SK-N-SH (cell line): ENCODE measurements around the gene ASS1. TPM values are rescaled to one million over a fixed set of nuclear protein-coding genes. Genes with fewer than 3 reads are reported as not detected.

Experiments used
- CTCF ChIA-PET: fragments of 300-600, 350-600 bp; formaldehyde crosslinking; extraction: SDS; loops from one replicate; lab custom pipeline; 2021; lab: Yijun Ruan, JAX
- POLR2A ChIA-PET: fragments of 350-600 bp; sonication (Branson Sonifier 250); formaldehyde crosslinking; extraction: SDS; loops from one replicate; lab custom pipeline; 2020; ENCODE audit warnings: antibody characterized with exemption, inconsistent platforms; lab: Yijun Ruan, JAX
- DNase-seq: peaks from one replicate; pipeline ENCODE4 v3.0.0; 2012
- H2AFZ ChIP-seq: fragments of 200-600 bp; sonication (generic); 2 replicates; pipeline ENCODE4 v1.8.1; 2016; ENCODE audit warnings: antibody characterized with exemption, mild to moderate bottlenecking, low read depth
- H3F3A ChIP-seq: fragments of 200-600 bp; sonication (generic); replicated peaks from 2 replicates; pipeline ENCODE3; 2016; ENCODE audit warnings: antibody characterized with exemption, mild to moderate bottlenecking; ENCODE audit not compliant: insufficient read depth
- H3K27ac ChIP-seq, 2 experiments: fragments of 200-500 bp in 1 of 2; fragments of 200-600 bp in 1 of 2; sonication (Bioruptor generic) in 1 of 2; sonication (generic), shearing (Covaris generic) in 1 of 2; 2 replicates each; pipeline versions ENCODE4 v1.5.1 to v1.6.1; 2014 to 2016; ENCODE audit warnings: low read depth in 2 of 2, inconsistent platforms in 1 of 2, low read length in 1 of 2, mild to moderate bottlenecking in 1 of 2, mixed read lengths in 1 of 2
- H3K27me3 ChIP-seq: fragments of 200-600 bp; sonication (generic), shearing (Covaris generic); 2 replicates; pipeline ENCODE4 v1.6.1; 2016; ENCODE audit warnings: mixed run types; ENCODE audit not compliant: insufficient read depth
- H3K36me3 ChIP-seq, 2 experiments: fragments of 200-500 bp in 1 of 2; fragments of 200-600 bp in 1 of 2; sonication (Bioruptor generic) in 1 of 2; sonication (generic) in 1 of 2; replicated peaks in 1 of 2; 2 replicates each; pipeline versions ENCODE3 to v1.5.1; 2014 to 2016; ENCODE audit warnings: low read length in 1 of 2, mild to moderate bottlenecking in 1 of 2; ENCODE audit not compliant: insufficient read depth in 2 of 2, control insufficient read depth in 1 of 2
- H3K4me1 ChIP-seq, 2 experiments: fragments of 200-500 bp in 1 of 2; fragments of 200-600 bp in 1 of 2; sonication (Bioruptor generic) in 1 of 2; sonication (generic), shearing (Covaris generic) in 1 of 2; 2 replicates each; pipeline versions ENCODE4 v1.5.1 to v1.6.1; 2014 to 2016; ENCODE audit warnings: low read depth in 1 of 2, low read length in 1 of 2, mixed run types in 1 of 2; ENCODE audit not compliant: insufficient read depth in 2 of 2, control insufficient read depth in 1 of 2
- H3K4me2 ChIP-seq: fragments of 200-600 bp; sonication (generic), shearing (Covaris generic); 2 replicates; pipeline ENCODE4 v1.6.1; 2017; ENCODE audit warnings: mixed run types
- H3K4me3 ChIP-seq, 2 experiments: fragments of 200-500 bp in 1 of 2; fragments of 200-600 bp in 1 of 2; sonication (Bioruptor generic) in 1 of 2; sonication (generic), shearing (Covaris generic) in 1 of 2; 2 replicates each; pipeline versions ENCODE4 v1.5.1 to v1.8.1; 2014 to 2016; ENCODE audit warnings: low read depth in 2 of 2, inconsistent platforms in 1 of 2, low read length in 1 of 2, mild to moderate bottlenecking in 1 of 2, mixed read lengths in 1 of 2, moderate library complexity in 1 of 2
- H3K79me2 ChIP-seq: fragments of 200-600 bp; sonication (generic); 2 replicates; pipeline ENCODE4 v1.8.1; 2017; ENCODE audit warnings: mild to moderate bottlenecking; ENCODE audit not compliant: insufficient read depth
- H3K9ac ChIP-seq: fragments of 200-600 bp; sonication (generic); 2 replicates; pipeline ENCODE4 v1.6.1; 2017; ENCODE audit warnings: mixed run types
- H3K9me2 ChIP-seq: fragments of 200-600 bp; sonication (generic); 2 replicates; pipeline ENCODE4 v1.6.1; 2017; ENCODE audit warnings: mixed run types
- H3K9me3 ChIP-seq: fragments of 200-600 bp; sonication (generic); 2 replicates; pipeline ENCODE4 v1.6.1; 2017; ENCODE audit warnings: mixed run types, mild to moderate bottlenecking, moderate library complexity
- H4K20me1 ChIP-seq: fragments of 200-600 bp; sonication (generic); 2 replicates; pipeline ENCODE4 v1.6.1; 2017; ENCODE audit warnings: mild to moderate bottlenecking, mixed run types; ENCODE audit not compliant: insufficient read depth
- EZH2phosphoT487 ChIP-seq: fragments of 200-600 bp; sonication (generic); IDR thresholded peaks from 2 replicates; pipeline ENCODE4 v1.6.1; 2017; ENCODE audit warnings: low read depth, mixed run types, mild to moderate bottlenecking, antibody characterized with exemption, moderate library complexity, borderline replicate concordance
- FOXJ3 ChIP-seq: sonication (generic); formaldehyde crosslinking; IDR thresholded peaks from 2 replicates; pipeline ENCODE4 v1.5.1; 2020; ENCODE audit warnings: mild to moderate bottlenecking, missing genetic modification reagents
- GATA2 ChIP-seq: sonication (generic); formaldehyde crosslinking; IDR thresholded peaks from 2 replicates; pipeline ENCODE4 v1.5.0; 2020; ENCODE audit warnings: mild to moderate bottlenecking, missing genetic modification reagents
- MAX ChIP-seq: IDR thresholded peaks from 2 replicates; pipeline ENCODE4 v1.4.0; 2012; ENCODE audit warnings: low read depth
- RAD21 ChIP-seq: IDR thresholded peaks from 2 replicates; pipeline ENCODE4 v1.6.1; 2012; ENCODE audit warnings: mild to moderate bottlenecking, low read length
- RCOR1 ChIP-seq: fragments of 150-350 bp; IDR thresholded peaks from 2 replicates; pipeline ENCODE4 v1.6.1; 2017; ENCODE audit warnings: antibody characterized with exemption, low read length
- REST ChIP-seq: IDR thresholded peaks from 2 replicates; pipeline ENCODE4 v1.6.1; 2012; ENCODE audit warnings: mild to moderate bottlenecking, low read depth, low read length, moderate library complexity
- RXRA ChIP-seq: IDR thresholded peaks from 2 replicates; pipeline ENCODE4 v1.4.0; 2012; ENCODE audit warnings: low read depth, mild to moderate bottlenecking, borderline replicate concordance
- TAF1 ChIP-seq: IDR thresholded peaks from 2 replicates; pipeline ENCODE4 v1.6.1; 2012; ENCODE audit warnings: low read depth, mild to moderate bottlenecking, low read length, moderate library complexity, borderline replicate concordance
- TCF12 ChIP-seq: IDR thresholded peaks from 2 replicates; pipeline ENCODE4 v1.4.0; 2012
- USF2 ChIP-seq: fragments of 150-350 bp; IDR thresholded peaks from 2 replicates; pipeline ENCODE4 v1.6.1; 2017; ENCODE audit warnings: antibody characterized with exemption, low read length, low read depth, borderline replicate concordance
- ZBTB33 ChIP-seq: IDR thresholded peaks from 2 replicates; pipeline ENCODE4 v1.4.0; 2012; ENCODE audit warnings: low read depth, borderline replicate concordance
- WGBS: methylation state at CpG from one replicate; pipeline ENCODE4 v1.1.6; 2017; ENCODE audit warnings: low lambda C conversion rate; 5-methylcytosine and 5-hydroxymethylcytosine counted together
- polyA plus RNA-seq, 3 experiments: library from polyadenylated mRNA; depleted of rRNA; stranded (reverse); fragments of >200 nt; gene quantifications; 2 replicates each; pipeline ENCODE4 v1.2.3, GENCODE V29; 2012

Gene ASS1
- polyA plus RNA-seq, 1 of the 3 experiments (the other 2 are of a cell fraction): 0.59 TPM

- Histone ChIP-seq H3F3A (no peaks in the 10 kb centered on the region), H3K79me2 (no peaks in the 10 kb centered on the region), H2AFZ (no peak overlapping the region), H3K9me3 (no peaks in the 10 kb centered on the region), H3K27ac (no peak overlapping the region), H3K4me3 (no peak overlapping the region), H3K4me2 (no peak overlapping the region), H3K9ac (no peak overlapping the region), H3K27me3 (no peaks in the 10 kb centered on the region), H3K9me2 (no peaks in the 10 kb centered on the region), H3K4me1 (no peaks in the 10 kb centered on the region), H4K20me1 (no peaks in the 10 kb centered on the region), H3K36me3 (no peaks in the 10 kb centered on the region)
- 0% methylated on average over 1 of the region's 1 CpG for WGBS
- CTCF ChIA-PET: no interaction called here
- POLR2A ChIA-PET: no interaction called here
- no peak for TF ChIP-seq RXRA
- no peak for TF ChIP-seq FOXJ3 (CRISPR knock-in tag)
- no peak for TF ChIP-seq REST
- no peak for TF ChIP-seq MAX
- no peak for TF ChIP-seq GATA2 (CRISPR knock-in tag)
- no peak for TF ChIP-seq EZH2phosphoT487
- TF ChIP-seq RCOR1: no peak
- TF ChIP-seq ZBTB33: no peak
- TF ChIP-seq TCF12: no peak
- TF ChIP-seq USF2: no peak
- no peak for TF ChIP-seq RAD21
- TF ChIP-seq TAF1: no peak
- DNase-seq: no peak
These were observed 68.3 kb downstream of the ASS1 start for GRCh38 chr9:130513078-130513477.
